H1 (cell line): ENCODE measurements around the gene ELOVL3. TPM values are rescaled to one million over a fixed set of nuclear protein-coding genes. Genes with fewer than 3 reads are reported as not detected.

Source experiments
- ASH2L ChIP-seq: fragments of 200-600, 300-600 bp; sonication (generic); IDR thresholded peaks from one replicate; pipeline ENCODE4 v1.7.1; 2017; ENCODE audit warnings: low read length
- CTCF ChIP-seq, 3 experiments: IDR thresholded peaks; 1 replicate in 2 of 3; 2 replicates in 1 of 3; pipeline versions ENCODE4 v1.5.1 to v1.6.1; 2011; ENCODE audit warnings: low read length in 3 of 3, mild to moderate bottlenecking in 3 of 3, inconsistent platforms in 2 of 3, low read depth in 1 of 3, moderate library complexity in 1 of 3; ENCODE audit not compliant: insufficient read depth in 1 of 3; ENCODE audit errors: control extremely low read depth in 1 of 3
- EP300 ChIP-seq, 2 experiments: IDR thresholded peaks; 1 replicate in 1 of 2; 2 replicates in 1 of 2; pipeline ENCODE4 v1.6.1; 2011 to 2012; ENCODE audit warnings: low read depth in 2 of 2, low read length in 2 of 2, mild to moderate bottlenecking in 2 of 2, borderline replicate concordance in 1 of 2, inconsistent platforms in 1 of 2, moderate library complexity in 1 of 2
- GTF2F1 ChIP-seq: IDR thresholded peaks from 2 replicates; pipeline ENCODE4 v1.6.1; 2012; ENCODE audit warnings: low read depth, low read length, improper control_type of control experiment, borderline replicate concordance
- polyA plus RNA-seq, 7 experiments: library from polyadenylated mRNA; depleted of rRNA in 3 of 7; stranded (reverse) in 5 of 7; unstranded in 2 of 7; fragments of >200 nt in 5 of 7; fragments of 200-250 nt in 2 of 7; gene quantifications; 1 replicate in 5 of 7; 2 replicates in 1 of 7; 4 replicates in 1 of 7; pipeline versions ENCODE4 v1.2.1 to v1.2.3, GENCODE V29; 2011 to 2013; ENCODE audit warnings: missing spikeins in 2 of 7, mixed read lengths in 2 of 7
- total RNA-seq: library from RNA; stranded (reverse); fragmentation: NEBNext Ultra II Directional; extraction: Animal tissue kit (Norgen Biotek cat#: 25700); gene quantifications from 2 replicates; pipeline ENCODE4 v1.2.1, GENCODE V29; 2021

Gene ELOVL3
- total and polyA plus RNA-seq, 2 of the 8 experiments (the other 6 are each of a cell fraction or from before 2014, with no cell fraction given), result 0.27 TPM; not detected in 1

DNA sequence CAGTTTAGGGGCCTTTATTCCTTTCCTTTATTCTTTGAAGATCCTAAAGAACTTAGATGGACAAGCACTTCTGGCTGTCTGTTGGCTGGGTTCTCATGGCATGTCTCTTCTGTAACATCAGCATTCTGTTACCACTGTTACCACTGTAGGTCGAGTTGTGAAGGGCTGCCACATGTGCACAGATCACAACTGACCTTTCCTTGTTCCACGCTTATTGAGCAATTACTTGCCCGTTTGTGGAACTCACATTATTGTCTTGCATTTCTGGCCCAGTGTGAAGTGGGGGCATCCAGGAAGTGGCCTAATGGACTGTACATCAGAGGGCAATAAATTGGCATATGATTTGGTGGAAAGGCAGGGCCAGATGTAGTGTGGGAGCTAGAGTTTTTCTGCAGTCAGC, 42.9 kb downstream of the ELOVL3 start (continued):
- TF ChIP-seq GTF2F1, result no peak
- no peak for TF ChIP-seq CTCF (IDR thresholded peaks at IDR 0.05; ENCODE audit: control extremely low read depth in 1 of 3, insufficient read depth in 1 of 3, low read depth in 1 of 3, low read length in 3 of 3)
- TF ChIP-seq EP300 (IDR thresholded peaks at IDR 0.05; ENCODE audit: borderline replicate concordance in 1 of 2, low read depth in 2 of 2, low read length in 2 of 2), result no peak
- no peak for TF ChIP-seq ASH2L
- TF ChIP-seq, all 59 proteins: peak for 0
